GM23248 (cell line): ENCODE data around the gene TDRD12. TPM values are rescaled to one million over a fixed set of nuclear protein-coding genes. Genes with fewer than 3 reads are reported as not detected.

Experiments
- DNase-seq: peaks from one replicate; pipeline ENCODE4 v3.0.0-alpha.2; 2015
- H2AFZ ChIP-seq: fragments of 200-600 bp; sonication (generic); 2 replicates; pipeline ENCODE4 v1.6.1; 2016; ENCODE audit warnings: antibody characterized with exemption
- H3F3A ChIP-seq: fragments of 200-600 bp; sonication (generic); 2 replicates; pipeline ENCODE4 v1.6.1; 2016; ENCODE audit warnings: mild to moderate bottlenecking, antibody characterized with exemption, mixed run types; ENCODE audit not compliant: insufficient read depth
- H3K27ac ChIP-seq: fragments of 200-600 bp; sonication (generic); 2 replicates; pipeline ENCODE4 v1.5.1; 2016; ENCODE audit warnings: mild to moderate bottlenecking
- H3K27me3 ChIP-seq: fragments of 200-600 bp; sonication (generic); replicated peaks from 2 replicates; pipeline ENCODE4 v1.6.1; 2016; ENCODE audit warnings: mild to moderate bottlenecking; ENCODE audit not compliant: insufficient read depth
- H3K36me3 ChIP-seq: fragments of 200-600 bp; sonication (generic); 2 replicates; pipeline ENCODE4 v1.6.1; 2016; ENCODE audit warnings: low read depth, mild to moderate bottlenecking
- H3K4me1 ChIP-seq: fragments of 200-600 bp; sonication (generic); 2 replicates; pipeline ENCODE4 v1.6.1; 2016; ENCODE audit warnings: mild to moderate bottlenecking; ENCODE audit not compliant: insufficient read depth
- H3K4me2 ChIP-seq: fragments of 200-600 bp; sonication (generic); one replicate; pipeline ENCODE4 v1.6.1; 2016; ENCODE audit warnings: mild to moderate bottlenecking; ENCODE audit not compliant: unreplicated experiment
- H3K4me3 ChIP-seq: fragments of 200-600 bp; sonication (generic); 2 replicates; pipeline ENCODE4 v1.5.1; 2016; ENCODE audit warnings: mild to moderate bottlenecking
- H3K79me2 ChIP-seq: fragments of 200-600 bp; sonication (generic); 2 replicates; pipeline ENCODE4 v1.6.1; 2016; ENCODE audit warnings: mild to moderate bottlenecking; ENCODE audit not compliant: insufficient read depth
- H3K9ac ChIP-seq: fragments of 200-600 bp; sonication (generic); 2 replicates; pipeline ENCODE4 v1.6.1; 2016; ENCODE audit warnings: mild to moderate bottlenecking
- H3K9me2 ChIP-seq: fragments of 200-600 bp; sonication (generic); 2 replicates; pipeline ENCODE4 v1.6.1; 2016; ENCODE audit warnings: mixed run types, mild to moderate bottlenecking, moderate library complexity; ENCODE audit not compliant: insufficient read depth
- H3K9me3 ChIP-seq: fragments of 200-600 bp; sonication (generic); one replicate; pipeline ENCODE4 v1.6.1; 2017; ENCODE audit warnings: low read depth
- H4K20me1 ChIP-seq: fragments of 200-600 bp; sonication (generic); 2 replicates; pipeline ENCODE4 v1.6.0; 2016; ENCODE audit not compliant: insufficient read depth
- EZH2 ChIP-seq: fragments of 200-600 bp; sonication (generic); IDR thresholded peaks from 2 replicates; pipeline ENCODE4 v1.6.1; 2018; ENCODE audit warnings: antibody characterized with exemption, mild to moderate bottlenecking; ENCODE audit not compliant: insufficient read depth, poor library complexity, severe bottlenecking
- EZH2phosphoT487 ChIP-seq: fragments of 200-600 bp; sonication (generic); IDR thresholded peaks from 2 replicates; pipeline ENCODE4 v1.6.1; 2018; ENCODE audit warnings: antibody characterized with exemption, moderate library complexity, mild to moderate bottlenecking, low read depth; ENCODE audit not compliant: insufficient read depth
- WGBS, 2 experiments: methylation state at CpG; one replicate each; pipeline ENCODE4 v1.1.6; 2015 to 2017; ENCODE audit warnings: low lambda C conversion rate in 2 of 2, low coverage in 1 of 2; ENCODE audit errors: missing lambda C conversion rate in 2 of 2; 5-methylcytosine and 5-hydroxymethylcytosine counted together
- in situ Hi-C: fragments of 300-500 bp; cut with MboI; formaldehyde crosslinking; loops from 2 replicates; pipeline ENCODE4 v1.15.0; 2020
- polyA plus RNA-seq: library from polyadenylated mRNA; unstranded; fragments of >200 nt; fragmentation: Nextera tagmentation; extraction: Ambion mirVana; gene quantifications from 2 replicates; pipeline ENCODE4 v1.2.1, GENCODE V29; 2016
- total RNA-seq: library from RNA; depleted of rRNA; stranded (reverse); fragments of >200 nt; shearing (Covaris generic); gene quantifications from 2 replicates; pipeline ENCODE4 v1.2.3, GENCODE V29; 2014

The TDRD12 gene
- total and polyA plus RNA-seq, 2 experiments from 2014 or later = 0.09 to 0.22 TPM

DNA sequence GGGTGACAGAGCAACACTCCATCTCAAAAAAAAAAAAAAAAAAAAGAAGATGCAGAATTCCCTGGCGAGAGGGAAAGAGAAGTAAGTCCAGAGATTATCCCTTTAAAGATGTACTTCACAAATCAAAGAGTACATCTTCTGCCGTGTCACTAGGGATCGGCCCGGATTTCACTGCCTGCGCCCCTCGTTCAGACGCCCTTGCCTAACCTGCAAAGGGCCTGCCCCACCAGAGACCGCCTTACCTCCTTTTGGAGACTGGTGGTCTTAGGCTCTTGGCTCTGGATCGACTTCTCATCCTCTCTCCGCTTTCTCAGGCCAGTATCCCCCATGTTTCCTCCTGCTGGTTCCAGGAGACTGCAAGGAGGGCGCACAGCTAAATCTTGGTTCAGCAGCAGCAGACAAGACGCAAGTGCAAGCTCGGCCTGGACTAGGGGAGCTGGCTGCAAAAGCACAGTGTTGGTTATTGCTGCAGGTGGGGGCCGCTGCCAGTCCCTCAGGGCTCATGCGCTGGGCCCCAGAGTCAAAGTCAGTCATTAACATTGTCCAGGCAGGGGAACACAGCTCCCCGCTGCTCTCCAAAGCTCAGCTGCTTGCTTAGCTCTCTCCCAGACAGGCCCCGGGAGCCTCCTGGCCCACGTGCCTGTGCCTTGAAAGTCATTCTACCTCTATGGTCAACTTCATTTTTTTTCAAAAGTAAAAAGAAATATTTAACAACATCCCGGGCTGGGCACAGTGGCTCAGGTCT lies 148.8 kb downstream of the TDRD12 start:
- no peak for DNase-seq
- no peaks in the 10 kb centered on the region for H3K4me1 ChIP-seq
- 66 to 78% methylated on average over 19 of the region's 19 CpGs for WGBS, 2 experiments
- H3K4me2 ChIP-seq = no peak overlapping the region
- no peaks in the 10 kb centered on the region for H3K9me3 ChIP-seq
- H3K4me3 ChIP-seq = no peak overlapping the region
- H3K36me3 ChIP-seq = no peaks in the 10 kb centered on the region
- no peaks in the 10 kb centered on the region for H3K79me2 ChIP-seq
- H3K27ac ChIP-seq = no peak overlapping the region
- no peaks in the 10 kb centered on the region for H3F3A ChIP-seq
- no peak overlapping the region for H3K9ac ChIP-seq
- no peak for TF ChIP-seq EZH2phosphoT487
- no peaks in the 10 kb centered on the region for H3K9me2 ChIP-seq
- in situ Hi-C loops = no loop called here
- no peak overlapping the region for H2AFZ ChIP-seq
- no peaks in the 10 kb centered on the region for H3K27me3 ChIP-seq
- no peaks in the 10 kb centered on the region for H4K20me1 ChIP-seq

GRCh38 chr19:32869369-32869965 lies 149.9 kb downstream of the TDRD12 start, which contains the start of gene SLC7A9:
SLC7A9 (minus strand) TSS chr19:32869767; CDS start chr19:32868534, 1,233 bp downstream.
- in situ Hi-C loops = no loop called here
- WGBS, 2 experiments = 51 to 53% methylated on average over 14 of the region's 14 CpGs
- no peaks in the 10 kb centered on the region for H3K9me2 ChIP-seq

DNA sequence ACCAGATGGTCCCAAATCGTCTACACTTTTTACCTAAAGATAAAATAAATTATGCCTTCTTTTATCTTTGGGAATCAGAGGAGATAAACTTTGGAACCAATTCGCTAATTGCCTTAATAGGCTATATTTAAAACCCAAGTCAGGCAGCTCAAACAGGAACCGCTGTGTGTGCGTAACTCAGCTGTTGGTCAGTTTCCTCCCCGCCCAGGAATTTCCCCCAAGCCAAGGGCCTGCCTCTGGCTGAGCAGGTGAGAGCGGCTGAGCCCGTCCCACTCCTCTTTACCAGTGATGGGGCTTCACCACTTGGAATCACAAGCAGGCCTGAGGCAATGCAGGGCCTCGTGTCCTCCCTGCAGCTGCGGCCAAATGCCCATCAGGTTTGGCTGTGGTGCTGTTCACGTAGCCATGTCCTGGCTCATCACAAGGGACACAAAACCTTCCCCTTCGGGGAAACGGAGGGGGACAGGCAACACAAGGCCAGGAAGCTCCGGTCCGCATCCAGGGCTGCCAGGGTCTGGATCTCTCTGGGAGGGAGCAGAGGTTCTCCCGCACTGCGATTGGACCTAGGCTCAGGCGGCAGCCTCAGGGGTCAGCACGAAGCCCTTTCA lies 150.5 kb downstream of the TDRD12 start:
- Histone ChIP-seq H3K9ac (no peak overlapping the region), H2AFZ (no peak overlapping the region), H3K27ac (no peak overlapping the region), H3K9me3 (no peaks in the 10 kb centered on the region), H4K20me1 (no peaks in the 10 kb centered on the region), H3K4me3 (no peak overlapping the region), H3K79me2 (no peaks in the 10 kb centered on the region), H3K9me2 (no peaks in the 10 kb centered on the region), H3F3A (no peaks in the 10 kb centered on the region), H3K4me2 (no peak overlapping the region), H3K36me3 (no peaks in the 10 kb centered on the region), H3K4me1 (no peaks in the 10 kb centered on the region), H3K27me3 (no peaks in the 10 kb centered on the region)
- no peak for TF ChIP-seq EZH2
- no peak for TF ChIP-seq EZH2phosphoT487
- in situ Hi-C loops = no loop called here
- DNase-seq = no peak
- 60 to 62% methylated on average over 18 of the region's 18 CpGs for WGBS, 2 experiments

More at GRCh38 chr19:32869369-32869965, 149.9 kb downstream of the TDRD12 start, which contains the start of gene SLC7A9:
- H3K4me3 ChIP-seq = no peak within 1 kb of the TSS
- H3K9me3 ChIP-seq = no peaks in the 10 kb centered on the region
- no peaks in the 10 kb centered on the region for H3K36me3 ChIP-seq
- no peak within 1 kb of the TSS for H3K27ac ChIP-seq
- no peak within 1 kb of the TSS for H3K4me2 ChIP-seq
- no peak within 1 kb of the TSS for H3K9ac ChIP-seq
- DNase-seq = no peak
- H3K79me2 ChIP-seq = no peaks in the 10 kb centered on the region
- no peaks in the 10 kb centered on the region for H4K20me1 ChIP-seq
- no peaks in the 10 kb centered on the region for H3F3A ChIP-seq
- TF ChIP-seq EZH2phosphoT487 = no peak
- no peak for TF ChIP-seq EZH2
- no peaks in the 10 kb centered on the region for H3K27me3 ChIP-seq
- no peaks in the 10 kb centered on the region for H3K4me1 ChIP-seq
- no peak within 1 kb of the TSS for H2AFZ ChIP-seq

- Histone ChIP-seq H3K4me3 (no peak overlapping the region), H2AFZ (no peak overlapping the region), H3K9ac (no peak overlapping the region), H3K9me2 (no peaks in the 10 kb centered on the region), H3K4me1 (no peaks in the 10 kb centered on the region), H3K36me3 (no peaks in the 10 kb centered on the region), H3K4me2 (no peak overlapping the region), H3K79me2 (no peaks in the 10 kb centered on the region), H3K9me3 (no peaks in the 10 kb centered on the region), H3F3A (no peaks in the 10 kb centered on the region), H4K20me1 (no peaks in the 10 kb centered on the region), H3K27ac (no peak overlapping the region), H3K27me3 (no peaks in the 10 kb centered on the region)
- WGBS, 2 experiments = 60 to 61% methylated on average over 12 of the region's 12 CpGs
- TF ChIP-seq EZH2 (no peak), EZH2phosphoT487 (no peak)
- in situ Hi-C loops = no loop called here
- no peak for DNase-seq
Observed at GRCh38 chr19:32870981-32871451, 151.4 kb downstream of the TDRD12 start.
